ENCODE data around the gene ZMYM4.

DNA sequence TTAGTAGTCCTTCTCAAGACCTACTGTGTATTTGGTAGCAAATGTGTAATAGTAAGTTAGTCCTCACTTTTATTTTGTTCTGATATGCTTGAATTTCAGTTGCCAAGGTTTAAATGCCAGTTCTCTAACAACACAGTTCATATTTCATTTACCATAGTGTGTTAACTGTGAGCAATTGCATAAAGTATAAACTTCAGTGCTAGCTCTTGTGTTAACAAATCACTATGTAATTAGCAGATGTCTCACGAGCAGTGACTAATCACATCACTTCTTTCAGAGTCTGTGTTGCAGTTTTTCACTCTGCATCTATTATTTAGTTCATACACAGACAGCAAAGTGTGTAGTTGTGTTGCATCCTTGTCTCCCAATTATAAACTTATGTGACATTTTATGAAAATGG lies 47.8 kb downstream of the ZMYM4 start:
- TF ChIP-seq POLR2AphosphoS5 (IDR thresholded peaks at IDR 0.05): no peak
- TF ChIP-seq CTCF (IDR thresholded peaks at IDR 0.05): no peak
- no peak for TF ChIP-seq POLR2A (IDR thresholded peaks at IDR 0.05)
- no peak for TF ChIP-seq EP300 (IDR thresholded peaks at IDR 0.05)
